Immature natural killer cell (primary cell): ENCODE measurements around the gene CDH9. TPM values are rescaled to one million over a fixed set of nuclear protein-coding genes. Genes with fewer than 3 reads are reported as not detected.

Experiments used
- DNase-seq, 3 donors: peaks; one replicate each; pipeline ENCODE4 v3.0.0; 2022; ENCODE audit warnings: mixed read lengths in 1 of 3
- H3K27ac Mint-ChIP-seq, 6 donors: one replicate each; pipeline ENCODE4 v1.8.0; 2020; ENCODE audit warnings: mixed read lengths in 6 of 6, mild to moderate bottlenecking in 5 of 6, inconsistent platforms in 4 of 6, moderate library complexity in 3 of 6
- H3K27me3 Mint-ChIP-seq, 3 donors: one replicate each; pipeline ENCODE4 v1.8.0; 2020 to 2021; ENCODE audit warnings: low read depth in 3 of 3, mild to moderate bottlenecking in 3 of 3, mixed read lengths in 3 of 3, moderate library complexity in 3 of 3, inconsistent platforms in 1 of 3
- H3K36me3 Mint-ChIP-seq, 3 donors: one replicate each; pipeline ENCODE4 v1.8.0; 2020; ENCODE audit warnings: mixed read lengths in 3 of 3, inconsistent platforms in 2 of 3, mild to moderate bottlenecking in 2 of 3
- H3K4me1 Mint-ChIP-seq, 2 donors: one replicate each; pipeline ENCODE4 v1.8.0; 2020; ENCODE audit warnings: inconsistent platforms in 2 of 2, mild to moderate bottlenecking in 2 of 2, mixed read lengths in 2 of 2, moderate library complexity in 1 of 2
- H3K4me3 Mint-ChIP-seq, 5 donors: one replicate each; pipeline ENCODE4 v1.8.0; 2020; ENCODE audit warnings: mild to moderate bottlenecking in 5 of 5, mixed read lengths in 5 of 5, inconsistent platforms in 3 of 5, moderate library complexity in 3 of 5
- H3K9me3 Mint-ChIP-seq, 6 donors: one replicate each; pipeline ENCODE4 v1.8.0; 2020; ENCODE audit warnings: mild to moderate bottlenecking in 6 of 6, mixed read lengths in 6 of 6, inconsistent platforms in 4 of 6, moderate library complexity in 3 of 6
- polyA plus RNA-seq, 3 donors: library from polyadenylated mRNA; unstranded; fragments of 300-500 nt; fragmentation: Illumina TruSeq; gene quantifications; one replicate each; pipeline ENCODE4 v1.2.3, GENCODE V29; 2021

CDH9 gene
- not detected for polyA plus RNA-seq

GRCh38 chr5:27038476-27038875 lies at the start of gene CDH9:
TSS of gene CDH9 (minus strand) at chr5:27038586. CDS start at chr5:26988333, 50,253 bp downstream.
- no peak within 1 kb of the TSS for H3K27ac Mint-ChIP-seq
- H3K9me3 Mint-ChIP-seq, result peaks cover 0 to 30% (median 22%) of the 10 kb centered on the region in 6 donors
- DNase-seq, result no peak
- H3K27me3 Mint-ChIP-seq, result no peaks in the 10 kb centered on the region
- H3K36me3 Mint-ChIP-seq, result peaks cover 0 to 3% (median 0%) of the 10 kb centered on the region in 3 donors
- no peak within 1 kb of the TSS for H3K4me3 Mint-ChIP-seq
- H3K4me1 Mint-ChIP-seq, result peaks cover 0 to 5% of the 10 kb centered on the region in 2 donors

GRCh38 chr5:27087747-27088146 lies 49.4 kb upstream of the CDH9 start:
- H3K9me3 Mint-ChIP-seq, result peaks cover 5 to 41% (median 22%) of the 10 kb centered on the region in 6 donors
- no peaks in the 10 kb centered on the region for H3K4me1 Mint-ChIP-seq
- H3K27ac Mint-ChIP-seq, result no peak overlapping the region
- H3K27me3 Mint-ChIP-seq, result no peaks in the 10 kb centered on the region
- no peak for DNase-seq
- H3K36me3 Mint-ChIP-seq, result no peaks in the 10 kb centered on the region
- H3K4me3 Mint-ChIP-seq, result no peak overlapping the region

- Mint-ChIP-seq H3K9me3 (peaks cover 15 to 44% (median 31%) of the 10 kb centered on the region in 6 donors), H3K36me3 (peaks cover 0 to 4% (median 0%) of the 10 kb centered on the region in 3 donors), H3K4me3 (no peak overlapping the region), H3K27ac (no peak overlapping the region), H3K4me1 (no peaks in the 10 kb centered on the region), H3K27me3 (peaks cover 0 to 3% (median 0%) of the 10 kb centered on the region in 3 donors)
- no peak for DNase-seq
Measured at GRCh38 chr5:27083449-27084415, 45.3 kb upstream of the CDH9 start.

- no peak for DNase-seq
- H3K27ac Mint-ChIP-seq, result no peak overlapping the region
- peaks cover 0 to 4% (median 0%) of the 10 kb centered on the region in 3 donors for H3K36me3 Mint-ChIP-seq
- peaks cover 34 to 68% (median 38%) of the 10 kb centered on the region in 6 donors for H3K9me3 Mint-ChIP-seq
- no peaks in the 10 kb centered on the region for H3K4me1 Mint-ChIP-seq
- peaks cover 0 to 3% (median 0%) of the 10 kb centered on the region in 3 donors for H3K27me3 Mint-ChIP-seq
- no peak overlapping the region for H3K4me3 Mint-ChIP-seq
Measured at GRCh38 chr5:27080147-27080546, 41.8 kb upstream of the CDH9 start.

GRCh38 chr5:27062451-27062850 lies 24.1 kb upstream of the CDH9 start:
- H3K27ac Mint-ChIP-seq, result no peak overlapping the region

GRCh38 chr5:27048510-27048909 lies 10.1 kb upstream of the CDH9 start:
- H3K27me3 Mint-ChIP-seq, result no peaks in the 10 kb centered on the region
- H3K4me1 Mint-ChIP-seq, result no peaks in the 10 kb centered on the region
- H3K9me3 Mint-ChIP-seq, result peaks cover 11 to 45% (median 17%) of the 10 kb centered on the region in 6 donors
- no peak for DNase-seq
- no peak overlapping the region for H3K4me3 Mint-ChIP-seq
- H3K27ac Mint-ChIP-seq, result no peak overlapping the region
- peaks cover 0 to 4% (median 0%) of the 10 kb centered on the region in 3 donors for H3K36me3 Mint-ChIP-seq

More at GRCh38 chr5:27062451-27062850, 24.1 kb upstream of the CDH9 start:
- Mint-ChIP-seq H3K27me3 (peaks cover 0 to 5% (median 0%) of the 10 kb centered on the region in 3 donors), H3K36me3 (peaks cover 0 to 3% (median 0%) of the 10 kb centered on the region in 3 donors), H3K4me3 (no peak overlapping the region), H3K9me3 (peaks cover 8 to 56% (median 36%) of the 10 kb centered on the region in 6 donors), H3K4me1 (peaks cover 0 to 2% of the 10 kb centered on the region in 2 donors)
- DNase-seq, result no peak

GRCh38 chr5:27041372-27041771 lies 3.0 kb upstream of the CDH9 start:
- no peak overlapping the region for H3K27ac Mint-ChIP-seq
- no peak overlapping the region for H3K4me3 Mint-ChIP-seq
- H3K9me3 Mint-ChIP-seq, result peaks cover 0 to 39% (median 23%) of the 10 kb centered on the region in 6 donors
- peaks cover 0 to 3% (median 0%) of the 10 kb centered on the region in 3 donors for H3K36me3 Mint-ChIP-seq
- no peaks in the 10 kb centered on the region for H3K4me1 Mint-ChIP-seq
- DNase-seq, result no peak
- H3K27me3 Mint-ChIP-seq, result no peaks in the 10 kb centered on the region

GRCh38 chr5:27034565-27034964 lies 3.8 kb downstream of the CDH9 start:
- H3K36me3 Mint-ChIP-seq, result peaks cover 0 to 3% (median 0%) of the 10 kb centered on the region in 3 donors
- no peak overlapping the region for H3K27ac Mint-ChIP-seq
- peaks cover 0 to 22% (median 11%) of the 10 kb centered on the region in 6 donors for H3K9me3 Mint-ChIP-seq
- no peak for DNase-seq
- no peak overlapping the region for H3K4me3 Mint-ChIP-seq
- no peaks in the 10 kb centered on the region for H3K27me3 Mint-ChIP-seq
- peaks cover 0 to 9% of the 10 kb centered on the region in 2 donors for H3K4me1 Mint-ChIP-seq

GRCh38 chr5:27026801-27027200 lies 11.6 kb downstream of the CDH9 start:
- Mint-ChIP-seq H3K9me3 (peaks cover 2 to 30% (median 16%) of the 10 kb centered on the region in 6 donors), H3K27ac (no peak overlapping the region), H3K36me3 (no peaks in the 10 kb centered on the region), H3K4me3 (no peak overlapping the region), H3K4me1 (no peaks in the 10 kb centered on the region), H3K27me3 (no peaks in the 10 kb centered on the region)
- no peak for DNase-seq

- H3K9me3 Mint-ChIP-seq, result peaks cover 2 to 30% (median 17%) of the 10 kb centered on the region in 6 donors
- no peaks in the 10 kb centered on the region for H3K4me1 Mint-ChIP-seq
- no peak overlapping the region for H3K27ac Mint-ChIP-seq
- DNase-seq, result no peak
- H3K4me3 Mint-ChIP-seq, result no peak overlapping the region
- no peaks in the 10 kb centered on the region for H3K36me3 Mint-ChIP-seq
- H3K27me3 Mint-ChIP-seq, result no peaks in the 10 kb centered on the region
Measured at GRCh38 chr5:27026063-27026462, 12.3 kb downstream of the CDH9 start.

- Mint-ChIP-seq H3K4me1 (no peaks in the 10 kb centered on the region), H3K9me3 (peaks cover 4 to 32% (median 14%) of the 10 kb centered on the region in 6 donors), H3K4me3 (no peak overlapping the region), H3K27ac (no peak overlapping the region), H3K36me3 (peaks cover 0 to 4% (median 0%) of the 10 kb centered on the region in 3 donors), H3K27me3 (no peaks in the 10 kb centered on the region)
- DNase-seq, result no peak
Measured at GRCh38 chr5:27021471-27021870, 16.9 kb downstream of the CDH9 start.

GRCh38 chr5:27020973-27021372 lies 17.4 kb downstream of the CDH9 start:
- DNase-seq, result no peak

GRCh38 chr5:27015758-27016157 lies 22.6 kb downstream of the CDH9 start:
- Mint-ChIP-seq H3K36me3 (peaks cover 0 to 4% (median 0%) of the 10 kb centered on the region in 3 donors), H3K4me3 (no peak overlapping the region), H3K4me1 (no peaks in the 10 kb centered on the region), H3K27ac (no peak overlapping the region), H3K9me3 (peaks cover 4 to 24% (median 7%) of the 10 kb centered on the region in 6 donors), H3K27me3 (peaks cover 0 to 2% (median 0%) of the 10 kb centered on the region in 3 donors)
- no peak for DNase-seq

More at GRCh38 chr5:27020973-27021372, 17.4 kb downstream of the CDH9 start:
- H3K4me3 Mint-ChIP-seq, result no peak overlapping the region
- no peak overlapping the region for H3K27ac Mint-ChIP-seq
- H3K36me3 Mint-ChIP-seq, result peaks cover 0 to 4% (median 0%) of the 10 kb centered on the region in 3 donors
- no peaks in the 10 kb centered on the region for H3K27me3 Mint-ChIP-seq
- no peaks in the 10 kb centered on the region for H3K4me1 Mint-ChIP-seq
- H3K9me3 Mint-ChIP-seq, result peaks cover 4 to 30% (median 12%) of the 10 kb centered on the region in 6 donors

- no peak for DNase-seq
- Mint-ChIP-seq H3K27ac (no peak overlapping the region), H3K4me3 (no peak overlapping the region), H3K9me3 (peaks cover 3 to 41% (median 15%) of the 10 kb centered on the region in 6 donors), H3K27me3 (peaks cover 0 to 2% (median 0%) of the 10 kb centered on the region in 3 donors), H3K36me3 (no peaks in the 10 kb centered on the region), H3K4me1 (no peaks in the 10 kb centered on the region)
Measured at GRCh38 chr5:27011274-27011673, 27.1 kb downstream of the CDH9 start.
